IPS DF 6.9 (cell line): ENCODE results near the gene SLC5A5.

Experiments
- DNase-seq: peaks from one replicate; pipeline ENCODE4 v3.0.0-alpha.2; 2013; ENCODE audit warnings: low read depth, low spot score
- H3K27ac ChIP-seq: one replicate; pipeline ENCODE4 v1.5.1; 2013; ENCODE audit warnings: low read length, control low read depth
- H3K27me3 ChIP-seq: 2 replicates; pipeline ENCODE4 v1.6.1; 2013; ENCODE audit warnings: mild to moderate bottlenecking, low read length; ENCODE audit not compliant: control insufficient read depth, insufficient read depth
- H3K36me3 ChIP-seq: 2 replicates; pipeline ENCODE4 v1.6.1; 2013; ENCODE audit warnings: low read length; ENCODE audit not compliant: control insufficient read depth, insufficient read depth
- H3K4me1 ChIP-seq: 2 replicates; pipeline ENCODE4 v1.6.1; 2013; ENCODE audit warnings: low read length; ENCODE audit not compliant: control insufficient read depth, insufficient read depth
- H3K4me3 ChIP-seq: 2 replicates; pipeline ENCODE4 v1.5.1; 2013; ENCODE audit warnings: mild to moderate bottlenecking, low read length
- H3K9me3 ChIP-seq: 2 replicates; pipeline ENCODE4 v1.6.1; 2013; ENCODE audit warnings: low read length, inconsistent platforms; ENCODE audit not compliant: control insufficient read depth, insufficient read depth
- WGBS: extraction: QIAGEN DNeasy Blood & Tissue Kit; methylation state at CpG from one replicate; pipeline ENCODE4 v1.1.7; 2013; ENCODE audit warnings: mixed read lengths, missing lambda C conversion rate; ENCODE audit not compliant: insufficient read length, insufficient coverage; 5-methylcytosine and 5-hydroxymethylcytosine counted together

Gene SLC5A5

DNA sequence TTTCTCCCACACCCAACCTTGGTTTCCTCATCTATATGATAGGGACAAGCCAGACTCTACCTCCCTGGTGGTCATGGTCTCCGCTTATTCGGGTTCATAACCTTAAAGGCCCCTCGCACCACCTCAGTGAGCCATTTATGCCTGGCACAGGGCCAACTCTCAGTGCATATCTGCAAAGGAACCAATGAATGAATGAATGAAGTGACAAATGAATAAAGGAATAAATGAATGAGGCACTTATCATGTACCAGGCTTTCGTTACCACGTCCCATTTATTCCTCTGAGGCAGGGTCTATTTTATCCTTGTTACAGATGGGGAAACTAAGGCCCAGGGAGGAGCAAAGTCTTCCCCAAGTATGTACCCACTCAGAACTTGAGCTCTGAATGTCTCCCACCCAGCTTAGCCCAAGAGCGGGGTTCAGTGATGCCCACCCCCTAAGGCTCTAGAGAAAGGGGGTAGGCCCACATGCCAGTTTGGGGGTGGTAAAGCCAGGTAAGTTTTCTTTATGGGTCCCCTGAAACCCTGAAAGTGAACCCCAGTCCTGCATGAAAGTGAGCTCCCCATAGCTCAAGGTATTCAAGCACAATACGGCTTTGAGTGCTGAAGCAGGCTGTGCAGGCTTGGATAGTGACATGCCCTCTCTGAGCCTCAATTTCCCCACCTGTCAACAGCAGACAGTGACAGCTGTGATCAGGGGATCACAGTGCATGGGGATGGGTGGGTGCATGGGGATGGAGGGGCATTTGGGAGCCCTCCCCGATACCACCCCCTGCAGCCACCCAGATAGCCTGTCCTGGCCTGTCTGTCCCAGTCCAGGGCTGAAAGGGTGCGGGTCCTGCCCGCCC lies 490 bp upstream of the SLC5A5 start:
- no peaks in the 10 kb centered on the region for H3K36me3 ChIP-seq
- no CpG with 5 or more reads among the region's 10 CpGs for WGBS

DNA sequence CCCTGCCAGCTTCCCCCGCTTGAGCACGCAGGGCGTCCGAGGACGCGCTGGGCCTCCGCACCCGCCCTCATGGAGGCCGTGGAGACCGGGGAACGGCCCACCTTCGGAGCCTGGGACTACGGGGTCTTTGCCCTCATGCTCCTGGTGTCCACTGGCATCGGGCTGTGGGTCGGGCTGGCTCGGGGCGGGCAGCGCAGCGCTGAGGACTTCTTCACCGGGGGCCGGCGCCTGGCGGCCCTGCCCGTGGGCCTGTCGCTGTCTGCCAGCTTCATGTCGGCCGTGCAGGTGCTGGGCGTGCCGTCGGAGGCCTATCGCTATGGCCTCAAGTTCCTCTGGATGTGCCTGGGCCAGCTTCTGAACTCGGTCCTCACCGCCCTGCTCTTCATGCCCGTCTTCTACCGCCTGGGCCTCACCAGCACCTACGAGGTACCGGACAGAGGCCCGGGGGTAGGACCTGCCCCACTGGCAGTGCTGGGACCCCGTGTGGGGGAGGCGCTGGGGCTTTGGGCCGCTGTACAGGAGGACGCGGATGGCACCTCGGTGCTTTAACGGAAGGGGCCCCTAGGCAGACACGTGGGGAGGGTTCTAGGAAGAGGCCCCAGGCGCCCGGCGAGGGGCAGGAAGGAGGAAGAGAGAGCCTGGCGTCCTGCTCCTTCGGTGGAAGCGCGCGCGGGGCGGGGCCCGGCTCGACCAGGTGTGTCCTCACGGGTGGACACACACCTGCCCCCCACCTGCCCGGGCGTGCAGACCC lies 681 bp downstream of the SLC5A5 start:
- DNase-seq, result no peak
- no peak overlapping the region for H3K4me3 ChIP-seq
- no CpG with 5 or more reads among the region's 61 CpGs for WGBS
- peaks cover 8% of the 10 kb centered on the region for H3K4me1 ChIP-seq
- no peaks in the 10 kb centered on the region for H3K27me3 ChIP-seq
- H3K36me3 ChIP-seq, result no peaks in the 10 kb centered on the region
- no peaks in the 10 kb centered on the region for H3K9me3 ChIP-seq
- no peak overlapping the region for H3K27ac ChIP-seq

More for the DNA sequence above, 490 bp upstream of the SLC5A5 start:
- Histone ChIP-seq H3K4me1 (peaks cover 8% of the 10 kb centered on the region), H3K4me3 (no peak overlapping the region), H3K27ac (no peak overlapping the region), H3K9me3 (no peaks in the 10 kb centered on the region), H3K27me3 (no peaks in the 10 kb centered on the region)
- DNase-seq, result no peak

DNA sequence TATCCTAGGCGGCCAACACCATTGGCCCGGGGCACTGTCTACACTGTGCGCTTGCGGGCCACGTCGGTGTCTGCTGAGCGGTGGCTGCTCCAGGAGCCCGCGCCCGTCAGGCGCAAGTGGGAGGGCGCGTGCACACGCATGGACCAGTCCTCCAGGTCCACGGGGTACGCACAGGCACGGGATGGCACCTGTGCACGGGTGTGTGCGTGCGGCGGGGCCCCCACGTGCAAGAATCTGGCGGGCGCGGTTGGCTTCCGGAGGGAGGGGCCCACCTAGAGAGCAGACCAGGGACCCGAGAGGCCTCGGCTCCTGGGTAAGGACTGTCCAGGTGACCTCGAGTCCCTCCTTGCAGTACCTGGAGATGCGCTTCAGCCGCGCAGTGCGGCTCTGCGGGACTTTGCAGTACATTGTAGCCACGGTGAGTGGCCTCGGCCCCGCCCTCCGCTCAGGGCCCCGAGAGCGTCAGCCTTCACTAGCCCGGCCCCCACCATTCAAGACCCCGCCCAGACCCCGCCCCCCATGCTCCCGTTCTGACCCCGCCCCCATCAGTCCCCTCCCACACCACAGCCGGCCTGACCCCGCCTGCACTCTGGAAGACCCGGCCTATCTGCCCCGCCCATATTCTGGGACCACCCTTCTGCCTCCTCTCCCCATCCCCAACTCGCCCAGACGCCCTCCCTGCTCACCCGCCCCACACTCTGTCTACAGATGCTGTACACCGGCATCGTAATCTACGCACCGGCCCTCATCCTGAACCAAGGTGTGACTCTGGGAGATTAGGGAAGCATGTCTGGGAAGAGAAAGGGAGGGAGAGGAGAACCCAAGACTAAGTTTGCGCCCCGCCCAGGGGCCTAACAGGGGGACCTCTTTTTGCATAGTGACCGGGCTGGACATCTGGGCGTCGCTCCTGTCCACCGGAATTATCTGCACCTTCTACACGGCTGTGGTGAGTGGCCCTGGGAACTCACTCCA lies 2.3 kb downstream of the SLC5A5 start:
- Histone ChIP-seq H3K4me1 (peaks cover 3% of the 10 kb centered on the region; the same call in 1 of the 2 replicates), H3K4me3 (peak overlapping the region; percentile 52; the same call in 1 of the 2 replicates), H3K36me3 (no peaks in the 10 kb centered on the region), H3K27ac (no peak overlapping the region), H3K27me3 (no peaks in the 10 kb centered on the region), H3K9me3 (no peaks in the 10 kb centered on the region)
- no peak for DNase-seq
- no CpG with 5 or more reads among the region's 63 CpGs for WGBS

- Histone ChIP-seq H3K4me1 (0 out of 2 replicates have a peak, but pooled peaks cover 1% of the 10 kb centered on the region), H3K27ac (no peak overlapping the region), H3K27me3 (no peaks in the 10 kb centered on the region), H3K4me3 (no peak overlapping the region; the same call in 1 of the 2 replicates), H3K36me3 (no peaks in the 10 kb centered on the region), H3K9me3 (no peaks in the 10 kb centered on the region)
- no CpG with 5 or more reads among the region's 9 CpGs for WGBS
- no peak for DNase-seq
Observed at GRCh38 chr19:17874758-17875135, 3.0 kb downstream of the SLC5A5 start.

DNA sequence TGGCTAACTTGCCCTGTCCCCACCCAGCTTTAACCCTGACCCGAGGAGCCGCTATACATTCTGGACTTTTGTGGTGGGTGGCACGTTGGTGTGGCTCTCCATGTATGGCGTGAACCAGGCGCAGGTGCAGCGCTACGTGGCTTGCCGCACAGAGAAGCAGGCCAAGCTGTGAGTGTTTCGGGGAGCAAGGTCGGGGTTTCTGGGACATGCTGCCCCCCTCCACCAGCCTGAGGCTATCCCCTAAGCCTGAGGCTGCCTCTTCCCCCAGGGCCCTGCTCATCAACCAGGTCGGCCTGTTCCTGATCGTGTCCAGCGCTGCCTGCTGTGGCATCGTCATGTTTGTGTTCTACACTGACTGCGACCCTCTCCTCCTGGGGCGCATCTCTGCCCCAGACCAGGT lies 6.0 kb downstream of the SLC5A5 start:
- H3K27ac ChIP-seq, result no peak overlapping the region
- no peaks in the 10 kb centered on the region for H3K4me1 ChIP-seq
- H3K27me3 ChIP-seq, result no peaks in the 10 kb centered on the region
- WGBS, result no CpG with 5 or more reads among the region's 16 CpGs
- no peak overlapping the region for H3K4me3 ChIP-seq
- H3K9me3 ChIP-seq, result no peaks in the 10 kb centered on the region
- DNase-seq, result no peak
- H3K36me3 ChIP-seq, result no peaks in the 10 kb centered on the region

DNA sequence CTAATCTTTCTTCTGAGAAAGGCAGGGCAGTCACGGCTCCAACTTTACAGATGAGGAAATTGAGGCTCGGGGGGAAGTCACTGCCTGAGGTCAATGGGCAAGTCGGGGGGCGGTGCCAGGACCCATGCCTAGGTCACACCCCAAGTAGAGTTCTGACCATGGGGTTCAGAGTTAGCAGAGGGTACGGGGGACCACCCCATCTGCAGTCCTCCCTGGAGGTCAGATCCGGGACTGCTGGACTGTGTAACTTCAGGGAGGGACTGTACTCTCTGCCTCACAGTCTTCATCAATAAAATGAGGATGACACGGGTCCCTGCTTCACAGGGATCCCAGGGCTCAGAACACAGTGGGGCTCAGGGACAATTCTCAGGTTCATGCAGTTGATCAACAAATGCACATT lies 7.7 kb downstream of the SLC5A5 start:
- DNase-seq, result no peak
- H3K27ac ChIP-seq, result no peak overlapping the region

DNA sequence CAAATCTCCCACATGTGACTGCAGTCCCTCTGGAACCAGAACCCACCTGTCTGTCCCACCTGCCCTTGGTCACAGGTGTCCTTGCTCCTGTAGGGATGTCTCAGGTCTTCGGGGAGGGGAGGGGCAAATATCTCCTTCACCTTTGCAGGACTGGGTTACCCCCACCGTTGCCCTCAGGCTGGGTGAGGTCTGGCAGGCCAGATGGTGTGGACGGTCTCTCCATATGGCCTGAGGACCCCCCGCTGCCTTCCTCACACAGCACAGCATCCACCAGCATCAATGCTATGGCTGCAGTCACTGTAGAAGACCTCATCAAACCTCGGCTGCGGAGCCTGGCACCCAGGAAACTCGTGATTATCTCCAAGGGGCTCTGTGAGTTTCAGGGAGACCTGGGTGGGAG lies 10.0 kb downstream of the SLC5A5 start:
- no peaks in the 10 kb centered on the region for H3K9me3 ChIP-seq
- no peaks in the 10 kb centered on the region for H3K27me3 ChIP-seq
- DNase-seq, result no peak
- H3K4me1 ChIP-seq, result no peaks in the 10 kb centered on the region
- no peak overlapping the region for H3K4me3 ChIP-seq
- WGBS, result no CpG with 5 or more reads among the region's 7 CpGs
- H3K27ac ChIP-seq, result no peak overlapping the region
- H3K36me3 ChIP-seq, result no peaks in the 10 kb centered on the region

More for the DNA sequence above, 7.7 kb downstream of the SLC5A5 start:
- no CpG with 5 or more reads among the region's 7 CpGs for WGBS
- Histone ChIP-seq H3K36me3 (no peaks in the 10 kb centered on the region), H3K4me1 (no peaks in the 10 kb centered on the region), H3K27me3 (no peaks in the 10 kb centered on the region), H3K4me3 (no peak overlapping the region), H3K9me3 (no peaks in the 10 kb centered on the region)

DNA sequence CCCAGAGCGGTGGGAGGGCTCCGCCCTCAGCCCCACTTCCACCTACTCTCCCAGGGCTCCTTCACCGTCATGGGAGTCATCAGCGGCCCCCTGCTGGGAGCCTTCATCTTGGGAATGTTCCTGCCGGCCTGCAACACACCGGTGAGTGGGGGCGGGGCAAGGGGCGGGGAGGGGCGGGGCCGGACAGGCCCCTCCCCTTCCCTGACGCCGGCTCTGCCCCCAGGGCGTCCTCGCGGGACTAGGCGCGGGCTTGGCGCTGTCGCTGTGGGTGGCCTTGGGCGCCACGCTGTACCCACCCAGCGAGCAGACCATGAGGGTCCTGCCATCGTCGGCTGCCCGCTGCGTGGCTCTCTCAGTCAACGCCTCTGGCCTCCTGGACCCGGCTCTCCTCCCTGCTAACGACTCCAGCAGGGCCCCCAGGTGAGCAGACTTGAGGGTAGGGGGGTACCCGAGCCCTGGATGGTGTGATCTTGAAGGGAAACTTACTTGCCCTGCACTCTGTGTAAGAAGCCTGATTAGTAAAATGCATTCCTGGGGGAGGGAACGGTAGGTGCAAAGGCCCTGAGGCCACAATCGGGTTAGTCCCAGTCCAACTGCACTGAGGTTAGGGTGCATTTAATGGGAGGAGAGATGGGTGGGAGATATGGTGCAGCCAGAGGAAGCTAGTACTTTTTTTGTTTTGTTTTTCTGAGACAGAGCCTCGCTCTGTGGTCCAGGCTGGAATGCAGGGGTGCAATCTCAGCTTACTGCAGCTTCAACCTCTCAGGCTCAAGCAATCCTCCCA lies 12.1 kb downstream of the SLC5A5 start:
- no peak overlapping the region for H3K4me3 ChIP-seq
- H3K4me1 ChIP-seq, result no peaks in the 10 kb centered on the region
- no peak for DNase-seq
- H3K36me3 ChIP-seq, result no peaks in the 10 kb centered on the region
- no peaks in the 10 kb centered on the region for H3K9me3 ChIP-seq
- no peaks in the 10 kb centered on the region for H3K27me3 ChIP-seq
- no CpG with 5 or more reads among the region's 33 CpGs for WGBS
- H3K27ac ChIP-seq, result no peak overlapping the region

- DNase-seq, result no peak
- no CpG with 5 or more reads among the region's 7 CpGs for WGBS
- no peaks in the 10 kb centered on the region for H3K27me3 ChIP-seq
- no peaks in the 10 kb centered on the region for H3K36me3 ChIP-seq
- no peak overlapping the region for H3K27ac ChIP-seq
- no peaks in the 10 kb centered on the region for H3K4me1 ChIP-seq
- H3K9me3 ChIP-seq, result no peaks in the 10 kb centered on the region
- H3K4me3 ChIP-seq, result no peak overlapping the region
Observed at GRCh38 chr19:17886515-17886914, 14.8 kb downstream of the SLC5A5 start.
